ENCODE results near the gene MARCHF10. TPM values are rescaled to one million over a fixed set of nuclear protein-coding genes. Genes with fewer than 3 reads are reported as not detected.

The MARCHF10 gene
- total RNA-seq, 3 donors from 2014 or later, result under 0.01 to 0.16 TPM; not detected in 1

DNA sequence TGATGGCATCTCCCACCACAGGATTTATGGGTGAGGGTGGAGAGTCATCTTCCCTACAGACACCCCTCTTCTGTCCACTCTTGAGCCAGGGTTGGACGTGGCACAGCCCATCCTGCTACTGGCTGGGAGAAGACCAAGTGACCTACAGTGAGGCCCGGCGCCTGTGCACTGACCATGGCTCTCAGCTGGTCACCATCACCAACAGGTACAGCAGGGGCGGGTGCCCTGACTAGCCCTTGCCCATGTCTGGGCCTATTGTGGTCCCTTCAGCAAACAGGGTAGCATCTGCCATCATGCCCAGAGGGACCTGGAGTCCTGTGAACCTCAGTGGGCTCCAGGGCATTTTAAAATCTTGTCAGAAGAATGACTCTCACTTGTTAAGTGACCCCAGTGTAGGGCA lies 132.4 kb downstream of the MARCHF10 start:
- TF ChIP-seq POLR2A (IDR thresholded peaks at IDR 0.05) (no peak), POLR2AphosphoS5 (IDR thresholded peaks at IDR 0.05) (no peak)
- Histone ChIP-seq H3K4me3 (no peak overlapping the region), H3K4me1 (peaks cover 0 to 3% of the 10 kb centered on the region in 2 donors), H3K36me3 (no peaks in the 10 kb centered on the region), H3K27me3 (no peaks in the 10 kb centered on the region), H3K9me3 (no peaks in the 10 kb centered on the region), H3K27ac (peak overlapping the region in 1 of 2 donors; percentile 55)
- intact Hi-C loops (cut with DNase I; ENCODE audit: low total_unique reads), result no loop called here
- DNase-seq (ENCODE audit: low spot score in 2 of 2), result no peak

DNA sequence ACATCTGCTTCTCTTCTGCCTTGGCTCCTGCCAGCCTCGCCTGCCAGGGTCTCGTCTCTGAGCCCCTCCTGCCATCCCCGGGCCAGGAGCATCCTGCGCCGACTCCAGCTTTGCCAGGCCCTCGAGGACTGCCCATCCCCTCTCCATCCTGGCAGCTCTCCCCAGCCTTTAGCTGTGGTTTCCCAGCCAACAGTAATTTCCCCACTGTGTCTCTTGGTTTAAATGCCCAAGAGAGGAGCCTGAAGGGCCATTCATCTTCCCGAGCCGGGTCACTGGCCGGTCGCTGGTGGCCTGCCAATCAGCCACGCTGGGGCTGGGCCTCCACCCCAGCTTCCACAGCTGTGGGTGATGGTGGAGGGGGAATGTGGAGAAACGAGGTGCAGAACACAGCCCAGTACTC lies 132.9 kb downstream of the MARCHF10 start:
- Histone ChIP-seq H3K27me3 (no peaks in the 10 kb centered on the region), H3K4me1 (peaks cover 0 to 3% of the 10 kb centered on the region in 2 donors), H3K4me3 (no peak overlapping the region), H3K9me3 (no peaks in the 10 kb centered on the region), H3K36me3 (no peaks in the 10 kb centered on the region), H3K27ac (peak overlapping the region; percentile 35 to 55)
- DNase-seq (ENCODE audit: low spot score in 2 of 2), result no peak
- intact Hi-C loops (cut with DNase I; ENCODE audit: low total_unique reads), result no loop called here
- TF ChIP-seq, protein P1, sequence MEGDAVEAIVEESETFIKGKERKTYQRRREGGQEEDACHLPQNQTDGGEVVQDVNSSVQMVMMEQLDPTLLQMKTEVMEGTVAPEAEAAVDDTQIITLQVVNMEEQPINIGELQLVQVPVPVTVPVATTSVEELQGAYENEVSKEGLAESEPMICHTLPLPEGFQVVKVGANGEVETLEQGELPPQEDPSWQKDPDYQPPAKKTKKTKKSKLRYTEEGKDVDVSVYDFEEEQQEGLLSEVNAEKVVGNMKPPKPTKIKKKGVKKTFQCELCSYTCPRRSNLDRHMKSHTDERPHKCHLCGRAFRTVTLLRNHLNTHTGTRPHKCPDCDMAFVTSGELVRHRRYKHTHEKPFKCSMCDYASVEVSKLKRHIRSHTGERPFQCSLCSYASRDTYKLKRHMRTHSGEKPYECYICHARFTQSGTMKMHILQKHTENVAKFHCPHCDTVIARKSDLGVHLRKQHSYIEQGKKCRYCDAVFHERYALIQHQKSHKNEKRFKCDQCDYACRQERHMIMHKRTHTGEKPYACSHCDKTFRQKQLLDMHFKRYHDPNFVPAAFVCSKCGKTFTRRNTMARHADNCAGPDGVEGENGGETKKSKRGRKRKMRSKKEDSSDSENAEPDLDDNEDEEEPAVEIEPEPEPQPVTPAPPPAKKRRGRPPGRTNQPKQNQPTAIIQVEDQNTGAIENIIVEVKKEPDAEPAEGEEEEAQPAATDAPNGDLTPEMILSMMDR (IDR thresholded peaks at IDR 0.05), result no peak
- no peak for TF ChIP-seq POLR2AphosphoS5 (IDR thresholded peaks at IDR 0.05)
- TF ChIP-seq POLR2A (IDR thresholded peaks at IDR 0.05), result no peak

DNA sequence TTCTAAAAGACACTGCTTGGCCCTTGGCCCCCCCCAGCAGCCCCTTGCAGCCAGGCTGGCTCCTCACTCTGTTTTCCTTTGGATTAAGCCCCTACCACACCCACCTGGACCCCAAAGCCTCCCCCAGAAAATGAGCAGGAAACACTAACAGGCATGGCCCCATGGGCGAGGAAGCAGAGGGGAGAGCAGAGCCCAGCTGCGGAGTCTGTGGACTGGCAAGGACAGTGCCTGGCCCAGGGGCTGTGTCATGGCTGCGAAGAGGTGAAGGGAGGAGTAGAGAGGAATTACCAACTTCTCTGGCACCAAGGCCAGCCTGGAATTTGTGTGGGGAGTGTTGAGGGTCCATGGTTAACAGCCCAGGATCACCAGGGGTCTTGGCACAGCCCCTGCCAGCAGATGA lies 133.3 kb downstream of the MARCHF10 start:
- Histone ChIP-seq H3K27me3 (no peaks in the 10 kb centered on the region), H3K9me3 (no peaks in the 10 kb centered on the region), H3K36me3 (no peaks in the 10 kb centered on the region), H3K27ac (peak overlapping the region; percentile 35 to 55), H3K4me3 (no peak overlapping the region), H3K4me1 (peaks cover 0 to 3% of the 10 kb centered on the region in 2 donors)
- TF ChIP-seq, protein P1 (IDR thresholded peaks at IDR 0.05), result no peak
- no peak for TF ChIP-seq POLR2AphosphoS5 (IDR thresholded peaks at IDR 0.05)
- no peak for TF ChIP-seq POLR2A (IDR thresholded peaks at IDR 0.05)
- intact Hi-C loops (cut with DNase I; ENCODE audit: low total_unique reads), result no loop called here
- DNase-seq (ENCODE audit: low spot score in 2 of 2), result no peak

DNA sequence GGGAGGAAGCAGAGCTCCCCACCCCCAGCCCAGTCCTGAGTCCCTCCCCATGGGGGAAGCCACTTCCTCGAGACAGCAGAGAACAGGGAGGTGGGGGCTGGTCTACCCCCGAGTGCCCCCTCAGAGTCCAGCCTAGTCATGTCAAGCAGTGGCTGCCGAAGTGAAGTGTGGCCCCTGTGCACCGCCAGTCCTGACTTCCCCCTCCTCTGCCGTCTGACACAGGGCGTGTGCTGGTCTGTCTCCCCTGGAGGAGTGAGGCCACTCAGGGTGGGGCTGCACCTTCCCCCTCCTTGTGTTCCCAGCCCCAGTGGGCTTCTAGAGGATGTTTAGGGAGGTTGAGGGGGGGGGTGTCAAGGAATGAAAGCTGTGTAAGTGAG lies 133.8 kb downstream of the MARCHF10 start:
- intact Hi-C loops (cut with DNase I; ENCODE audit: low total_unique reads), result no loop called here
- DNase-seq (ENCODE audit: low spot score in 2 of 2), result no peak
- Histone ChIP-seq H3K27me3 (no peaks in the 10 kb centered on the region), H3K36me3 (no peaks in the 10 kb centered on the region), H3K27ac (peak overlapping the region; percentile 35 to 55), H3K4me1 (peaks cover 0 to 3% of the 10 kb centered on the region in 2 donors), H3K9me3 (no peaks in the 10 kb centered on the region), H3K4me3 (no peak overlapping the region)
- TF ChIP-seq, protein P1 (IDR thresholded peaks at IDR 0.05), result no peak
- TF ChIP-seq POLR2A (IDR thresholded peaks at IDR 0.05) (no peak), POLR2AphosphoS5 (IDR thresholded peaks at IDR 0.05) (no peak)

DNA sequence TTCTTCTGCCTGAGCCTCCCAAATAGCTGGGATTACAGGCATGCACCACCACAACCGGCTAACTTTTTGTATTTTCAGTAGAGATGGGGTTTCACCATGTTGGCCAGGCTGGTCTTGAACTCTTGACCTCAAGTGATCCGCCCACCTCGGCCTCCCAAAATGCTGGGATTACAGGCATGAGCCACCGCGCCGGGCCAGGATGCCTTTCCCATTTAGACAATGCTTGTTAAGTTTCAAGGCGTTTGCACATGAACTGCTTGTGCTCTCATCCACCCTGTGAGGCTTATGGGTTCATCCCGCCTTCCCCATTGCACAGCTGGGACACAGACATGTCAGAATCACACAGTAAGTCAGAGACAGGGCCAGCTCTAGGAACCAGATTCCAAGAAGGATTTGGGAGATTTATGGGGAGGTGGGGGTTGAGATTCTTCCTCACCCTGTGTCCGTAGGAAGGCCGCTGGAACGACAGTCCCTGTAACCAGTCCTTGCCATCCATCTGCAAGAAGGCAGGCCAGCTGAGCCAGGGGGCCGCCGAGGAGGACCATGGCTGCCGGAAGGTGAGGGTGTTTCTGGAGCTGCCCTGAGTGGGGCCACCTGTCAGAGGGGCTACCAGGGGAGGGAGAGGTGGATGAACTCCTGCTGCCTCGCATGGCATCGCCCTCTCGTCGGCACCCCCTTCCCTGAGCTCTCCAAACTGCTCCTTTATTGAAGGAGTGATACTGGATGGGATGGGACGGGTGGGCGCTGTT lies 134.3 kb downstream of the MARCHF10 start:
- TF ChIP-seq, protein P1 (IDR thresholded peaks at IDR 0.05), result no peak
- H3K36me3 ChIP-seq, result no peaks in the 10 kb centered on the region
- no peak overlapping the region for H3K4me3 ChIP-seq
- peak overlapping the region; percentile 25 to 35 for H3K27ac ChIP-seq
- intact Hi-C loops (cut with DNase I; ENCODE audit: low total_unique reads), result no loop called here
- H3K4me1 ChIP-seq, result peaks cover 0 to 3% of the 10 kb centered on the region in 2 donors
- no peaks in the 10 kb centered on the region for H3K27me3 ChIP-seq
- DNase-seq (ENCODE audit: low spot score in 2 of 2), result no peak
- no peaks in the 10 kb centered on the region for H3K9me3 ChIP-seq

Measured in breast epithelium (tissue), 4 donors.